SK-N-SH (cell line): ENCODE results near the gene MAN2A1. TPM values are rescaled to one million over a fixed set of nuclear protein-coding genes. Genes with fewer than 3 reads are reported as not detected.

Experiments
- CTCF ChIA-PET: fragments of 300-600, 350-600 bp; formaldehyde crosslinking; extraction: SDS; loops from one replicate; lab custom pipeline; 2021; lab: Yijun Ruan, JAX
- POLR2A ChIA-PET: fragments of 350-600 bp; sonication (Branson Sonifier 250); formaldehyde crosslinking; extraction: SDS; loops from one replicate; lab custom pipeline; 2020; ENCODE audit warnings: antibody characterized with exemption, inconsistent platforms; lab: Yijun Ruan, JAX
- DNase-seq: peaks from one replicate; pipeline ENCODE4 v3.0.0; 2012
- H2AFZ ChIP-seq: fragments of 200-600 bp; sonication (generic); 2 replicates; pipeline ENCODE4 v1.8.1; 2016; ENCODE audit warnings: antibody characterized with exemption, mild to moderate bottlenecking, low read depth
- H3F3A ChIP-seq: fragments of 200-600 bp; sonication (generic); replicated peaks from 2 replicates; pipeline ENCODE3; 2016; ENCODE audit warnings: antibody characterized with exemption, mild to moderate bottlenecking; ENCODE audit not compliant: insufficient read depth
- H3K27ac ChIP-seq, 2 experiments: fragments of 200-500 bp in 1 of 2; fragments of 200-600 bp in 1 of 2; sonication (Bioruptor generic) in 1 of 2; sonication (generic), shearing (Covaris generic) in 1 of 2; 2 replicates each; pipeline versions ENCODE4 v1.5.1 to v1.6.1; 2014 to 2016; ENCODE audit warnings: low read depth in 2 of 2, inconsistent platforms in 1 of 2, low read length in 1 of 2, mild to moderate bottlenecking in 1 of 2, mixed read lengths in 1 of 2
- H3K27me3 ChIP-seq: fragments of 200-600 bp; sonication (generic), shearing (Covaris generic); 2 replicates; pipeline ENCODE4 v1.6.1; 2016; ENCODE audit warnings: mixed run types; ENCODE audit not compliant: insufficient read depth
- H3K36me3 ChIP-seq, 2 experiments: fragments of 200-500 bp in 1 of 2; fragments of 200-600 bp in 1 of 2; sonication (Bioruptor generic) in 1 of 2; sonication (generic) in 1 of 2; replicated peaks in 1 of 2; 2 replicates each; pipeline versions ENCODE3 to v1.5.1; 2014 to 2016; ENCODE audit warnings: low read length in 1 of 2, mild to moderate bottlenecking in 1 of 2; ENCODE audit not compliant: insufficient read depth in 2 of 2, control insufficient read depth in 1 of 2
- H3K4me1 ChIP-seq, 2 experiments: fragments of 200-500 bp in 1 of 2; fragments of 200-600 bp in 1 of 2; sonication (Bioruptor generic) in 1 of 2; sonication (generic), shearing (Covaris generic) in 1 of 2; 2 replicates each; pipeline versions ENCODE4 v1.5.1 to v1.6.1; 2014 to 2016; ENCODE audit warnings: low read depth in 1 of 2, low read length in 1 of 2, mixed run types in 1 of 2; ENCODE audit not compliant: insufficient read depth in 2 of 2, control insufficient read depth in 1 of 2
- H3K4me2 ChIP-seq: fragments of 200-600 bp; sonication (generic), shearing (Covaris generic); 2 replicates; pipeline ENCODE4 v1.6.1; 2017; ENCODE audit warnings: mixed run types
- H3K4me3 ChIP-seq, 2 experiments: fragments of 200-500 bp in 1 of 2; fragments of 200-600 bp in 1 of 2; sonication (Bioruptor generic) in 1 of 2; sonication (generic), shearing (Covaris generic) in 1 of 2; 2 replicates each; pipeline versions ENCODE4 v1.5.1 to v1.8.1; 2014 to 2016; ENCODE audit warnings: low read depth in 2 of 2, inconsistent platforms in 1 of 2, low read length in 1 of 2, mild to moderate bottlenecking in 1 of 2, mixed read lengths in 1 of 2, moderate library complexity in 1 of 2
- H3K79me2 ChIP-seq: fragments of 200-600 bp; sonication (generic); 2 replicates; pipeline ENCODE4 v1.8.1; 2017; ENCODE audit warnings: mild to moderate bottlenecking; ENCODE audit not compliant: insufficient read depth
- H3K9ac ChIP-seq: fragments of 200-600 bp; sonication (generic); 2 replicates; pipeline ENCODE4 v1.6.1; 2017; ENCODE audit warnings: mixed run types
- H3K9me2 ChIP-seq: fragments of 200-600 bp; sonication (generic); 2 replicates; pipeline ENCODE4 v1.6.1; 2017; ENCODE audit warnings: mixed run types
- H3K9me3 ChIP-seq: fragments of 200-600 bp; sonication (generic); 2 replicates; pipeline ENCODE4 v1.6.1; 2017; ENCODE audit warnings: mixed run types, mild to moderate bottlenecking, moderate library complexity
- H4K20me1 ChIP-seq: fragments of 200-600 bp; sonication (generic); 2 replicates; pipeline ENCODE4 v1.6.1; 2017; ENCODE audit warnings: mild to moderate bottlenecking, mixed run types; ENCODE audit not compliant: insufficient read depth
- EP300 ChIP-seq, 2 experiments: IDR thresholded peaks; 2 replicates each; pipeline versions ENCODE4 v1.4.0 to v1.6.1; 2012; ENCODE audit warnings: borderline replicate concordance in 1 of 2, low read depth in 1 of 2, low read length in 1 of 2
- EZH2phosphoT487 ChIP-seq: fragments of 200-600 bp; sonication (generic); IDR thresholded peaks from 2 replicates; pipeline ENCODE4 v1.6.1; 2017; ENCODE audit warnings: low read depth, mixed run types, mild to moderate bottlenecking, antibody characterized with exemption, moderate library complexity, borderline replicate concordance
- JUND ChIP-seq: IDR thresholded peaks from 2 replicates; pipeline ENCODE4 v1.4.0; 2012
- NFIC ChIP-seq: IDR thresholded peaks from 2 replicates; pipeline ENCODE4 v1.4.0; 2012; ENCODE audit warnings: borderline replicate concordance
- NRF1 ChIP-seq: IDR thresholded peaks from 2 replicates; pipeline ENCODE4 v1.6.1; 2012; ENCODE audit warnings: low read depth, mild to moderate bottlenecking, low read length
- RXRA ChIP-seq: IDR thresholded peaks from 2 replicates; pipeline ENCODE4 v1.4.0; 2012; ENCODE audit warnings: low read depth, mild to moderate bottlenecking, borderline replicate concordance
- TCF12 ChIP-seq: IDR thresholded peaks from 2 replicates; pipeline ENCODE4 v1.4.0; 2012
- TEAD4 ChIP-seq: IDR thresholded peaks from 2 replicates; pipeline ENCODE4 v1.4.0; 2012; ENCODE audit warnings: mild to moderate bottlenecking, borderline replicate concordance; ENCODE audit not compliant: insufficient read depth
- YY1 ChIP-seq: IDR thresholded peaks from 2 replicates; pipeline ENCODE4 v1.4.0; 2012; ENCODE audit warnings: low read depth, mild to moderate bottlenecking
- WGBS: methylation state at CpG from one replicate; pipeline ENCODE4 v1.1.6; 2017; ENCODE audit warnings: low lambda C conversion rate; 5-methylcytosine and 5-hydroxymethylcytosine counted together
- polyA plus RNA-seq, 3 experiments: library from polyadenylated mRNA; depleted of rRNA; stranded (reverse); fragments of >200 nt; gene quantifications; 2 replicates each; pipeline ENCODE4 v1.2.3, GENCODE V29; 2012
- TF ChIP-seq, protein P1 (sequence below): IDR thresholded peaks from 2 replicates; pipeline ENCODE4 v1.4.0; 2012; ENCODE audit warnings: low read depth, borderline replicate concordance
- TF ChIP-seq, protein P2 (sequence below): IDR thresholded peaks from 2 replicates; pipeline ENCODE4; 2012

MAN2A1 gene
- polyA plus RNA-seq, 1 of the 3 experiments (the other 2 are of a cell fraction) = 19.7 TPM

- POLR2A ChIA-PET = no interaction called here
- CTCF ChIA-PET = interaction anchor here (0.8 kb wide), 1 partner anchor 14 kb away, joined by 3 read pairs; no protein-coding TSS in a partner anchor
- DNase-seq = no peak
Observed at GRCh38 chr5:109704282-109704952, 14.7 kb downstream of the MAN2A1 start.

DNA sequence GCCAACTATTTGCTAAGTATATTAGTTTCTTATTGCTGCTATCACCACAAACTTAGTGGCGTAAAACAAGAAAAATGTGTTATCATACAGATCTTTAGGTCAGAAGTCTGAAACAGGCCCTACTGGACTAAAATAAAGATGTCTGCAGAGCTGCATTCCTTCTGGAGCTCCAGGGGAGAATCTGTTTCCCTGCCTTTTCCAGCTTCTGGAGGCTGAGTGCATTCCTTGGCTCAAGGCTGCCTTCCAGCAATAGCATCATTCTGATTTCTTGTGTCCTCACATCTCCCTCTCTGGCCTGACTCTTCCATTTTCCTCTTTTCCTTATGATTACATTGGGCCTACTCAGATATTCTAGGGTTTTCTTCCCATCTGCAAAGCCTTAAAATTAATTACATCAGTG lies 15.9 kb downstream of the MAN2A1 start:
- Histone ChIP-seq H3K4me2 (no peak overlapping the region), H3K9me2 (no peaks in the 10 kb centered on the region), H3K79me2 (peaks cover 61% of the 10 kb centered on the region; the same call in 1 of the 2 replicates), H4K20me1 (peaks cover 7% of the 10 kb centered on the region; the same call in 1 of the 2 replicates), H3K4me3 (no peak overlapping the region), H3K4me1 (peaks cover 6 to 24% of the 10 kb centered on the region in 2 experiments; a peak in 3 of 4 replicates), H3K9me3 (no peaks in the 10 kb centered on the region), H3K36me3 (no peaks in the 10 kb centered on the region), H3K9ac (no peak overlapping the region), H3F3A (peaks cover 7% of the 10 kb centered on the region), H3K27ac (peak overlapping the region; percentile 43 to 61; a peak in 3 of 4 replicates), H3K27me3 (no peaks in the 10 kb centered on the region), H2AFZ (no peak overlapping the region)
- peak; percentile 62 for TF ChIP-seq TCF12
- TF ChIP-seq, protein P1, sequence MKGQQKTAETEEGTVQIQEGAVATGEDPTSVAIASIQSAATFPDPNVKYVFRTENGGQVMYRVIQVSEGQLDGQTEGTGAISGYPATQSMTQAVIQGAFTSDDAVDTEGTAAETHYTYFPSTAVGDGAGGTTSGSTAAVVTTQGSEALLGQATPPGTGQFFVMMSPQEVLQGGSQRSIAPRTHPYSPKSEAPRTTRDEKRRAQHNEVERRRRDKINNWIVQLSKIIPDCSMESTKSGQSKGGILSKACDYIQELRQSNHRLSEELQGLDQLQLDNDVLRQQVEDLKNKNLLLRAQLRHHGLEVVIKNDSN = no peak
- TF ChIP-seq, protein P2, sequence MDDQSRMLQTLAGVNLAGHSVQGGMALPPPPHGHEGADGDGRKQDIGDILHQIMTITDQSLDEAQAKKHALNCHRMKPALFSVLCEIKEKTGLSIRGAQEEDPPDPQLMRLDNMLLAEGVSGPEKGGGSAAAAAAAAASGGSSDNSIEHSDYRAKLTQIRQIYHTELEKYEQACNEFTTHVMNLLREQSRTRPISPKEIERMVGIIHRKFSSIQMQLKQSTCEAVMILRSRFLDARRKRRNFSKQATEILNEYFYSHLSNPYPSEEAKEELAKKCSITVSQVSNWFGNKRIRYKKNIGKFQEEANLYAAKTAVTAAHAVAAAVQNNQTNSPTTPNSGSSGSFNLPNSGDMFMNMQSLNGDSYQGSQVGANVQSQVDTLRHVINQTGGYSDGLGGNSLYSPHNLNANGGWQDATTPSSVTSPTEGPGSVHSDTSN = peak; percentile 40; the same call in 1 of the 2 replicates
- TF ChIP-seq EP300 (IDR thresholded peaks at IDR 0.05; ENCODE audit: borderline replicate concordance in 1 of 2, low read depth in 1 of 2, low read length in 1 of 2) = peak in 1 of 2 experiments; percentile 31; a peak in 1 of 4 replicates
- 0 out of 2 replicates have a peak, but pooled peaks have one; percentile 17 for TF ChIP-seq JUND
- TF ChIP-seq NFIC = peak; percentile 55
- TF ChIP-seq NRF1 = no peak
- TF ChIP-seq YY1 = 0 out of 2 replicates have a peak, but pooled peaks have one; percentile 27
- 0 out of 2 replicates have a peak, but pooled peaks have one; percentile 40 for TF ChIP-seq TEAD4
- no peak for TF ChIP-seq EZH2phosphoT487
- ChIA-PET POLR2A (no interaction called here), CTCF (no interaction called here)
- whole genome bisulfite sequencing = 76% methylated on average over 1 of the region's 1 CpG
- no peak for DNase-seq

More at GRCh38 chr5:109704282-109704952, 14.7 kb downstream of the MAN2A1 start:
- peaks cover 0 to 2% of the 10 kb centered on the region in 2 experiments for H3K36me3 ChIP-seq
- H3K27me3 ChIP-seq = no peaks in the 10 kb centered on the region
- no peak overlapping the region for H3K9ac ChIP-seq
- peaks cover 63% of the 10 kb centered on the region for H3K79me2 ChIP-seq
- no peak overlapping the region for H3K4me3 ChIP-seq
- TF ChIP-seq, protein P2 = peak; percentile 33; the same call in 1 of the 2 replicates
- TF ChIP-seq RXRA = no peak
- no peaks in the 10 kb centered on the region for H3K9me2 ChIP-seq
- no peak overlapping the region for H3K4me2 ChIP-seq
- peaks cover 7% of the 10 kb centered on the region for H3F3A ChIP-seq
- H3K9me3 ChIP-seq = no peaks in the 10 kb centered on the region
- H3K4me1 ChIP-seq = peaks cover 6 to 24% of the 10 kb centered on the region in 2 experiments; a peak in 3 of 4 replicates
- peaks cover 7% of the 10 kb centered on the region; the same call in 1 of the 2 replicates for H4K20me1 ChIP-seq
- WGBS = 97% methylated on average over 10 of the region's 10 CpGs
- peak overlapping the region in 1 of 2 experiments; percentile 61; a peak in 1 of 4 replicates for H3K27ac ChIP-seq
- no peak overlapping the region for H2AFZ ChIP-seq
